ENCODE measurements around the gene KMT2D.

The KMT2D gene

DNA sequence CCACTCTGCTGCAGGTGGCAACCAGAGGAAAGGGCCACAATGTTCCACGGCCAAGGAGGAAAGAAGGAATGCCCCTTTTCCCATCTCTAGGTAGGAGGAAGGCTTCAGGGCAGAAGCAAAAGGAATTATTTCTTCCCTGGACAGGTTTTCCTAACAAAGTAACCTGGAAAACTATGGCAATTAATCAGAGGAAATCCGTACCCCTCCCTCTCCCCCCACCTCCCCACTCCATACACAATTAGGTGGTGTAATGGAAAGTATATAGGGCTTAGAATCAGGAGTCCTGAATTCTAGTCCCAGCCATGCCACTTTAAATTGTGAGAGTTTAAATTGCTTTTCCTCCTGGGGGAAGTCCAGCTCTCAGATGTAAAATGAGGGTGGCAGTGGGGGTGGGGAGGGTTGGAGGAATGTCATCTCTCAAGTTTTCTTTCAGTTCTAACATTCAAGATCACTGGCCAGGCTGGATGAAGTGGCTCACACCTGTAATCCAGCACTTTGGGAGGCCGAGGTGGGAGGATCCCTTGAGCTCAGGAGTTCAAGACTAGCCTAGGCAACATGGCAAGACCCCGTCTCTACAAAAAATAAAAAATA lies 32.3 kb upstream of the KMT2D start:
- Histone ChIP-seq H3K27me3 (ENCODE audit: insufficient read depth, poor library complexity, severe bottlenecking) (peaks cover 50% of the 10 kb centered on the region), H3K4me3 (replicated peaks; ENCODE audit: insufficient read depth, low read length) (no peak overlapping the region)

DNA sequence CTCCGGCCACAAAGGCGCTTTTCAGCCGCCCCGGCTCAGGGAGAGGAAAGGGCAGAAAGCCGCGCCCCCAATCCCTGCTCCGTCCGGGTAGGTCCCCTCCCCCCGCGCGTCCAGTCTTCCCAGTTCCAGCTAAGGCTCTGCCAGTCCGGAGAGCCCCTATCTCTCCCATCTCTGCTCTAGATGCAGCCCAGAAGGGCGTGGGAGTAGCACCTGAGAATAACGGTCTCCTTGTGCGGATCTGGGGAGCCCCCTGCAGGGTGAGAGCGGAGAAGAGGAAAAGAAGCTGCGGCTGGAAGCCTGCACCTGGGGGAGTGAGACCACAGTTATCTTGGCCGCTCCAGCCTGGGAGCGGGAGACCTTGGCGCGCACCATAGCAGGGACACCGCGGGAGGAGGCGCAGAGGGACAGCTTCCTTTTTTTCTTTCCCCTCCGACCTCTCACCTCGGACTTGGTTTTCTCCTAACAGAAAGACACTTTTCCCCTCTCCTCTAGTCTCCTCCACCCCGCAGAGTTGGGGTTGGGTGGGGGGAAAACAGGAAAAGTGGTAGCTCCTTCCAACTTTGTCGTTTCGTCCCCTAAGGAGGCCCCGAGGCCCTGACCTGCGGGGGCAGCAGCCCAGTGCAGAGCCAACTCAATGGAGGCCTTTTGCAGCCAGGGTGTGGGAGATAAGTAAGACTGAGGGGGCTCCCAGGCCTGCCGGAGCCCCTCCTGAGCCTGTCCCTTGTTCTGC lies 31.7 kb upstream of the KMT2D start:
- Histone ChIP-seq H3K4me3 (replicated peaks; ENCODE audit: insufficient read depth, low read length) (peak overlapping the region; percentile 8; the same call in 1 of the 2 replicates), H3K27me3 (ENCODE audit: insufficient read depth, poor library complexity, severe bottlenecking) (peaks cover 50% of the 10 kb centered on the region), H3K27ac (replicated peaks) (no peak overlapping the region)
- DNase-seq (ENCODE audit: low read depth in 1 of 2, low spot score in 1 of 2): peak; percentile 64 to 67
- TF ChIP-seq POLR2AphosphoS5 (IDR thresholded peaks at IDR 0.05; ENCODE audit: low read depth) (peak; percentile 69), GABPA (IDR thresholded peaks at IDR 0.05; ENCODE audit: low read depth) (no peak)

More for the DNA sequence above, 32.3 kb upstream of the KMT2D start:
- H3K27ac ChIP-seq (replicated peaks): no peak overlapping the region
- no peak for DNase-seq (ENCODE audit: low read depth in 1 of 2, low spot score in 1 of 2)
- TF ChIP-seq, protein P1, sequence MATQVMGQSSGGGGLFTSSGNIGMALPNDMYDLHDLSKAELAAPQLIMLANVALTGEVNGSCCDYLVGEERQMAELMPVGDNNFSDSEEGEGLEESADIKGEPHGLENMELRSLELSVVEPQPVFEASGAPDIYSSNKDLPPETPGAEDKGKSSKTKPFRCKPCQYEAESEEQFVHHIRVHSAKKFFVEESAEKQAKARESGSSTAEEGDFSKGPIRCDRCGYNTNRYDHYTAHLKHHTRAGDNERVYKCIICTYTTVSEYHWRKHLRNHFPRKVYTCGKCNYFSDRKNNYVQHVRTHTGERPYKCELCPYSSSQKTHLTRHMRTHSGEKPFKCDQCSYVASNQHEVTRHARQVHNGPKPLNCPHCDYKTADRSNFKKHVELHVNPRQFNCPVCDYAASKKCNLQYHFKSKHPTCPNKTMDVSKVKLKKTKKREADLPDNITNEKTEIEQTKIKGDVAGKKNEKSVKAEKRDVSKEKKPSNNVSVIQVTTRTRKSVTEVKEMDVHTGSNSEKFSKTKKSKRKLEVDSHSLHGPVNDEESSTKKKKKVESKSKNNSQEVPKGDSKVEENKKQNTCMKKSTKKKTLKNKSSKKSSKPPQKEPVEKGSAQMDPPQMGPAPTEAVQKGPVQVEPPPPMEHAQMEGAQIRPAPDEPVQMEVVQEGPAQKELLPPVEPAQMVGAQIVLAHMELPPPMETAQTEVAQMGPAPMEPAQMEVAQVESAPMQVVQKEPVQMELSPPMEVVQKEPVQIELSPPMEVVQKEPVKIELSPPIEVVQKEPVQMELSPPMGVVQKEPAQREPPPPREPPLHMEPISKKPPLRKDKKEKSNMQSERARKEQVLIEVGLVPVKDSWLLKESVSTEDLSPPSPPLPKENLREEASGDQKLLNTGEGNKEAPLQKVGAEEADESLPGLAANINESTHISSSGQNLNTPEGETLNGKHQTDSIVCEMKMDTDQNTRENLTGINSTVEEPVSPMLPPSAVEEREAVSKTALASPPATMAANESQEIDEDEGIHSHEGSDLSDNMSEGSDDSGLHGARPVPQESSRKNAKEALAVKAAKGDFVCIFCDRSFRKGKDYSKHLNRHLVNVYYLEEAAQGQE (IDR thresholded peaks at IDR 0.05; ENCODE audit: insufficient replicate concordance, low read depth): no peak
- TF ChIP-seq GABPA (IDR thresholded peaks at IDR 0.05; ENCODE audit: low read depth) (no peak), POLR2AphosphoS5 (IDR thresholded peaks at IDR 0.05; ENCODE audit: low read depth) (no peak), SPI1 (IDR thresholded peaks at IDR 0.05; ENCODE audit: borderline replicate concordance, low read depth) (no peak)
- TF ChIP-seq, protein P2, sequence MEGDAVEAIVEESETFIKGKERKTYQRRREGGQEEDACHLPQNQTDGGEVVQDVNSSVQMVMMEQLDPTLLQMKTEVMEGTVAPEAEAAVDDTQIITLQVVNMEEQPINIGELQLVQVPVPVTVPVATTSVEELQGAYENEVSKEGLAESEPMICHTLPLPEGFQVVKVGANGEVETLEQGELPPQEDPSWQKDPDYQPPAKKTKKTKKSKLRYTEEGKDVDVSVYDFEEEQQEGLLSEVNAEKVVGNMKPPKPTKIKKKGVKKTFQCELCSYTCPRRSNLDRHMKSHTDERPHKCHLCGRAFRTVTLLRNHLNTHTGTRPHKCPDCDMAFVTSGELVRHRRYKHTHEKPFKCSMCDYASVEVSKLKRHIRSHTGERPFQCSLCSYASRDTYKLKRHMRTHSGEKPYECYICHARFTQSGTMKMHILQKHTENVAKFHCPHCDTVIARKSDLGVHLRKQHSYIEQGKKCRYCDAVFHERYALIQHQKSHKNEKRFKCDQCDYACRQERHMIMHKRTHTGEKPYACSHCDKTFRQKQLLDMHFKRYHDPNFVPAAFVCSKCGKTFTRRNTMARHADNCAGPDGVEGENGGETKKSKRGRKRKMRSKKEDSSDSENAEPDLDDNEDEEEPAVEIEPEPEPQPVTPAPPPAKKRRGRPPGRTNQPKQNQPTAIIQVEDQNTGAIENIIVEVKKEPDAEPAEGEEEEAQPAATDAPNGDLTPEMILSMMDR (IDR thresholded peaks at IDR 0.05; ENCODE audit: insufficient read depth, low read length): no peak

DNA sequence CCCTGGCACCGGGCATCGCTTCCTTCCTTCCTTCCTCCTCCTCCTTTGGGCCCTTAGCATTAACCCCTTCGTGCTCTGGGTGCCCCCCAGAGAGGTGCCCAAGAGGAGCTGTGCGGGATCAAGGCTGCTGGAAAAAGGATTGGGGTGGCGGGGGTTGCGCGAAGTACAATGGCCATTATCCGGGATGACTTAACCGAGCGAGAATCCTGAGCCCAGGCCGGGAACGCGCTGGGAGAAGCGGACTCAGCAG lies 31.2 kb upstream of the KMT2D start:
- Histone ChIP-seq H3K27ac (replicated peaks) (no peak overlapping the region), H3K4me3 (replicated peaks; ENCODE audit: insufficient read depth, low read length) (no peak overlapping the region), H3K27me3 (ENCODE audit: insufficient read depth, poor library complexity, severe bottlenecking) (peaks cover 50% of the 10 kb centered on the region)
- no peak for DNase-seq (ENCODE audit: low read depth in 1 of 2, low spot score in 1 of 2)
- TF ChIP-seq SPI1 (IDR thresholded peaks at IDR 0.05; ENCODE audit: borderline replicate concordance, low read depth): no peak
- TF ChIP-seq, protein P2 (IDR thresholded peaks at IDR 0.05; ENCODE audit: insufficient read depth, low read length): no peak
- TF ChIP-seq POLR2AphosphoS5 (IDR thresholded peaks at IDR 0.05; ENCODE audit: low read depth): no peak
- TF ChIP-seq GABPA (IDR thresholded peaks at IDR 0.05; ENCODE audit: low read depth): no peak
- TF ChIP-seq, protein P1 (IDR thresholded peaks at IDR 0.05; ENCODE audit: insufficient replicate concordance, low read depth): no peak

DNA sequence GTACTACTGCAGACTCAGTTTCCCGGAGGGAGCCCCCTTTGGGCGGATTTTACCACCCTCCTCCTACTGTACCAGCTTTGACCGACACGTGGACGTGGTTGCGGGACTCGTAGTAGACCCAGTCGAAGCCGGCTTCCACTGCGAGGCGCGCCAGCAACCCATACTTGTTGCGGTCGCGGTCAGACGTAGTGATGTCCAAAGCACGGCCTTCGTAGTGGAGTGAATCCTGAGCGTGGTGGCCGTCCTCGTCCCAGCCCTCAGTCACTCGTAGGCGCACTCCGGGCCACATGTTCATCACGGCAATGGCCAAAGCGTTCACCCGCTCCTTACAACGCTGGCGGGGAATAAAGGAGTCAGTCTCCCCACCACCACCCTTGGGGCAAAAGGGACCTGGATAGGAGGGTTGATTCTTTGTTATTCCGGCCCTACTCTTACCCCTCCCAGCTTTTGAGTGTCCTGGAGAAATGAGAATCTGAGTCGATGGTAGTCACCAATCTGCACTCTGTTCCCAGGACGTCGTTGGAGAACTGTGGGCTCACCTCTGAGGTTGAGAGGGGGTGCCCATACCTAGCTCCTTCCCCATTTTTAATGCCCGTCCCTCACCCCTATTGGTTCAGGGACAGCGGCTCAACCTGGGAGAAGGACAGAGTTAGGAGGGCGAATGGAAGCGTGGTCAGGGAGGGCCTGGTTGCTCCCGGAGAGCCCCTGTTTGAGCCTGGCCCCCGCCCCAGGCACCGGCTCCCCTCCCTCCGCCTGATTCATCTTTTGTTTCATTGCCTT lies 30.7 kb upstream of the KMT2D start:
- TF ChIP-seq POLR2AphosphoS5 (IDR thresholded peaks at IDR 0.05; ENCODE audit: low read depth): no peak
- TF ChIP-seq, protein P1 (IDR thresholded peaks at IDR 0.05; ENCODE audit: insufficient replicate concordance, low read depth): no peak
- TF ChIP-seq SPI1 (IDR thresholded peaks at IDR 0.05; ENCODE audit: borderline replicate concordance, low read depth): no peak
- TF ChIP-seq GABPA (IDR thresholded peaks at IDR 0.05; ENCODE audit: low read depth): no peak
- TF ChIP-seq, protein P2 (IDR thresholded peaks at IDR 0.05; ENCODE audit: insufficient read depth, low read length): no peak
- peaks cover 50% of the 10 kb centered on the region for H3K27me3 ChIP-seq (ENCODE audit: insufficient read depth, poor library complexity, severe bottlenecking)
- H3K27ac ChIP-seq (replicated peaks): no peak overlapping the region
- DNase-seq (ENCODE audit: low read depth in 1 of 2, low spot score in 1 of 2): no peak
- H3K4me3 ChIP-seq (replicated peaks; ENCODE audit: insufficient read depth, low read length): no peak overlapping the region

All from HL-60 (cell line).